Smooth muscle cell (in vitro differentiated cells): ENCODE results near the gene HOXB5. TPM values are rescaled to one million over a fixed set of nuclear protein-coding genes. Genes with fewer than 3 reads are reported as not detected.

Experiments
- DNase-seq: peaks from one replicate; lab custom pipeline; 2025; ENCODE audit not compliant: unreplicated experiment; lab: John Stamatoyannopoulos, UW
- H2AFZ ChIP-seq: fragments of 200-600 bp; sonication (generic); 2 replicates; pipeline ENCODE4 v1.6.0; 2016; ENCODE audit warnings: antibody characterized with exemption, low read depth, mild to moderate bottlenecking
- H3F3A ChIP-seq: fragments of 200-600 bp; sonication (generic); 2 replicates; pipeline ENCODE4 v1.6.0; 2017; ENCODE audit warnings: antibody characterized with exemption, low read depth
- H3K27ac ChIP-seq: fragments of 200-600 bp; sonication (generic); 2 replicates; pipeline ENCODE4 v1.5.1; 2016; ENCODE audit warnings: low read depth, mild to moderate bottlenecking
- H3K27me3 ChIP-seq: fragments of 200-600 bp; sonication (generic); 2 replicates; pipeline ENCODE4 v1.6.1; 2016; ENCODE audit warnings: low read depth, mild to moderate bottlenecking
- H3K36me3 ChIP-seq: fragments of 200-600 bp; sonication (generic); 2 replicates; pipeline ENCODE4 v1.5.1; 2016; ENCODE audit warnings: low read depth
- H3K4me1 ChIP-seq: fragments of 200-600 bp; sonication (generic); 2 replicates; pipeline ENCODE4 v1.5.1; 2016; ENCODE audit warnings: low read depth
- H3K4me2 ChIP-seq: fragments of 200-600 bp; sonication (generic); 2 replicates; pipeline ENCODE4 v1.6.0; 2016; ENCODE audit warnings: mild to moderate bottlenecking
- H3K4me3 ChIP-seq: fragments of 200-600 bp; sonication (generic); 2 replicates; pipeline ENCODE4 v1.5.1; 2016; ENCODE audit warnings: mild to moderate bottlenecking
- H3K79me2 ChIP-seq: fragments of 200-600 bp; sonication (generic); 2 replicates; pipeline ENCODE4 v1.6.0; 2016; ENCODE audit warnings: low read depth, mild to moderate bottlenecking
- H3K9ac ChIP-seq: fragments of 200-600 bp; sonication (generic); 2 replicates; pipeline ENCODE4 v1.6.0; 2016; ENCODE audit warnings: low read depth
- H3K9me3 ChIP-seq: fragments of 200-600 bp; sonication (generic); replicated peaks from 2 replicates; pipeline ENCODE4 v1.5.1; 2016; ENCODE audit warnings: low read depth
- H4K20me1 ChIP-seq: fragments of 200-600 bp; sonication (generic); 2 replicates; pipeline ENCODE4 v1.6.0; 2016; ENCODE audit warnings: low read depth
- CTCF ChIP-seq: fragments of 200-600 bp; sonication (generic); IDR thresholded peaks from 2 replicates; pipeline ENCODE4 v1.5.1; 2017; ENCODE audit warnings: borderline replicate concordance, mild to moderate bottlenecking, antibody characterized with exemption; ENCODE audit not compliant: insufficient read depth, poor library complexity, severe bottlenecking
- WGBS: methylation state at CpG from one replicate; pipeline ENCODE4 v1.1.7; 2016; ENCODE audit warnings: low lambda C conversion rate; 5-methylcytosine and 5-hydroxymethylcytosine counted together
- polyA plus RNA-seq: library from polyadenylated mRNA; unstranded; fragments of >200 nt; fragmentation: Nextera tagmentation; extraction: Ambion mirVana; gene quantifications from 2 replicates; pipeline ENCODE4 v1.2.1, GENCODE V29; 2016
- total RNA-seq: library from RNA; depleted of rRNA; stranded (reverse); fragments of >200 nt; gene quantifications from 2 replicates; pipeline ENCODE4 v1.2.3, GENCODE V29; 2014

The HOXB5 gene
- total and polyA plus RNA-seq, 2 experiments from 2014 or later: 0.49 to 1.8 TPM

- WGBS: 55% methylated on average over 15 of the region's 15 CpGs
- H3F3A ChIP-seq: peaks cover 18% of the 10 kb centered on the region
- H3K4me1 ChIP-seq: no peaks in the 10 kb centered on the region
- no peak overlapping the region for H3K27ac ChIP-seq
- no peak overlapping the region for H2AFZ ChIP-seq
- DNase-seq: no peak
- H3K4me3 ChIP-seq: no peak overlapping the region
- H3K4me2 ChIP-seq: no peak overlapping the region
- H3K36me3 ChIP-seq: no peaks in the 10 kb centered on the region
- no peak overlapping the region for H3K9ac ChIP-seq
- no peak for TF ChIP-seq CTCF
- peaks cover 72% of the 10 kb centered on the region for H3K27me3 ChIP-seq
- H4K20me1 ChIP-seq: peaks cover 22% of the 10 kb centered on the region
- no peaks in the 10 kb centered on the region for H3K9me3 ChIP-seq
- H3K79me2 ChIP-seq: peaks cover 13% of the 10 kb centered on the region
Observed at GRCh38 chr17:48630925-48631692, 37.5 kb upstream of the HOXB5 start.

DNA sequence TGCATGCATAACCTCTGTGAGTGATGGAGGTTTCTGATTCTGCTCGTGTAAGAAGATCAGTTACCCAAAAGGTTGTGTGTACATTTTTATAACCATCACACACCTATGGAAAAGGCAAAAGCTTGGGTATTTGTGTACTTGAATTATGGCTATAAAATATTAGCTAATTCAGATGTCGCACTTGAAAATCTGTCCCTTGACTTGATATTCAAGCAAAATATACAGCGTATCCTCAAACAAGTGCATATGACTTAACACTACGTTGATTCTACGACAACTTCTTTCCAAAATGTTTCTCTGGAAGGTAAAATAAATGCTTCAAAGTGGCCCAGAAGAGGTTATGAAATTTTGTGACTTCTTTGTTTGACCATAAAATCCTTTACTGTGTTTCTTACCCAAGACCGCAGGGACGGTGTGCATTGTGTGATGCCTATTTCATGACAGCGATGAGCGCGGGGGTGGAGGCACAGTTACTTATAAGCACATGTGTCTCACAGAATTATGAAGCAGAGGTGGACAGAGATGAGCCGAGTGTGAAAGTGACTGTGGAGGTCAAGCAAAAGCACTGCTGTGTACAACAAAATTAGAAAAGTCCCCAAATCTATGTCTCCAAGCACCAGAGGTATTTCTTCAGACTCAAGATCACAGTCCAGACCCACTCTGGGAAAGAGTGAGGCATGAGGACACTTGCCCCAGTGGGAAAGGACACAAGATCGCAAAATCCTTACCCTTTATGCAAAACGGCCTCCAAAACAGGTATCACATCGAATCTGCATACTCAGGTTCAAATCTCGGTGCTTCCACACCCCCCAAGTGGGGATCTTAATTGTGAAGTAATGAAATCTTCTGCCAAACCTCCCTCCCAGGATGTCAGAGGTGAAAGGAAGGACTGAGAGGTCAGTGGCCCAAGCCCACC is 36.7 kb upstream of the HOXB5 start:
- peaks cover 3% of the 10 kb centered on the region for H3K4me1 ChIP-seq
- no peak overlapping the region for H3K27ac ChIP-seq
- no peaks in the 10 kb centered on the region for H3K36me3 ChIP-seq
- H3K9me3 ChIP-seq: no peaks in the 10 kb centered on the region
- no peak for TF ChIP-seq CTCF
- H3K79me2 ChIP-seq: peaks cover 13% of the 10 kb centered on the region
- 76% methylated on average over 15 of the region's 15 CpGs for WGBS
- no peak for DNase-seq
- no peak overlapping the region for H2AFZ ChIP-seq
- H3K27me3 ChIP-seq: peaks cover 80% of the 10 kb centered on the region
- H3F3A ChIP-seq: peaks cover 10% of the 10 kb centered on the region
- no peak overlapping the region for H3K4me2 ChIP-seq
- no peak overlapping the region for H3K4me3 ChIP-seq
- peaks cover 22% of the 10 kb centered on the region for H4K20me1 ChIP-seq
- H3K9ac ChIP-seq: no peak overlapping the region

DNA sequence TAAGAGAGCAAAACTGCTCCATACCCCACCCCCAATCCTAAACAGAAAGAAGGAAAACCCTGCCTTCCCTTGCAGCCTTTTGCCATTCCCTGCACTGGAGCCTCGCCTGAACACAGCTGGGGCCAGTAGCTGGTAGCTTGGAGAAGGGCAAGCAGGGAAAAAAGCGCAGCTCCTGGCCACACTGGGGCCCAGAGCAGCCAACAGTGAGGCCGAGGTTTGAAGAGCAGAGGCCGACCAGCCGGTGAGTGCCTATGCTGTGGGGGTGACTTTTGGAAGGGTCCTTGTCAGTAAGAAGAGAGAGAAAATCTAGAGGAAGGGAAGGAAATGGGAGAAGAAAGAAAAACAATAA is 35.8 kb upstream of the HOXB5 start:
- peaks cover 10% of the 10 kb centered on the region for H3F3A ChIP-seq
- no peaks in the 10 kb centered on the region for H3K9me3 ChIP-seq
- peaks cover 85% of the 10 kb centered on the region for H3K27me3 ChIP-seq
- H3K4me2 ChIP-seq: no peak overlapping the region
- peaks cover 6% of the 10 kb centered on the region for H3K4me1 ChIP-seq
- peaks cover 18% of the 10 kb centered on the region for H3K79me2 ChIP-seq
- peaks cover 28% of the 10 kb centered on the region for H4K20me1 ChIP-seq
- no peak overlapping the region for H3K9ac ChIP-seq
- H3K27ac ChIP-seq: no peak overlapping the region
- 62% methylated on average over 5 of the region's 5 CpGs for WGBS
- no peak for TF ChIP-seq CTCF
- H3K4me3 ChIP-seq: no peak overlapping the region
- no peaks in the 10 kb centered on the region for H3K36me3 ChIP-seq
- no peak overlapping the region for H2AFZ ChIP-seq
- no peak for DNase-seq
